ENCODE measurements around the gene GOLGA6L7. TPM values are rescaled to one million over a fixed set of nuclear protein-coding genes. Genes with fewer than 3 reads are reported as not detected.

GOLGA6L7 gene
- total RNA-seq, 2 experiments from 2014 or later, result not detected

DNA sequence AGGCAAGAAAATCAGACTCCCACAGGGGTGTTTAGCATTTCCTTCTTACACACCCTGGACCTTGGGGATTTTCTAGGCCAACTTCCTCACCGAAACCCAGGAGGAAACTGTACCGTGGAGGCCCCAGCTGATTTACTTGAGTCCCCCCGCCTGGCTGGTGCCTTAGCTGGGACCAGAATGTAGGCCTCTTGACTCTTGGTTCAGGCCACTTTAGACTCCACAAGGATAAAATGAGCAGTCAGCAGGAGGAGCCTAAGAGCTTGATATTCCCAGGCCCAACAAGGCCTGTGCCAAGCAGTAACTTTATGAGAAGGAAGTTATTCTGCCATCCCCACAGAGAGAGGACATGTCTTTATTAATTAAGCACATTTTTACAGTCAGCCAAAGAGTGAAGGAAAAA, 32.7 kb upstream of the GOLGA6L7 start:
- H3K4me1 ChIP-seq (ENCODE audit: insufficient read depth, low read length), result peaks cover 23% of the 10 kb centered on the region
- ChIA-PET CTCF (interaction anchor here (0.9 to 1.1 kb wide), 2 partner anchors 12 to 19 kb away, joined by 3 read pairs; no protein-coding TSS in a partner anchor), POLR2A (no interaction called here)
- TF ChIP-seq, protein P1, sequence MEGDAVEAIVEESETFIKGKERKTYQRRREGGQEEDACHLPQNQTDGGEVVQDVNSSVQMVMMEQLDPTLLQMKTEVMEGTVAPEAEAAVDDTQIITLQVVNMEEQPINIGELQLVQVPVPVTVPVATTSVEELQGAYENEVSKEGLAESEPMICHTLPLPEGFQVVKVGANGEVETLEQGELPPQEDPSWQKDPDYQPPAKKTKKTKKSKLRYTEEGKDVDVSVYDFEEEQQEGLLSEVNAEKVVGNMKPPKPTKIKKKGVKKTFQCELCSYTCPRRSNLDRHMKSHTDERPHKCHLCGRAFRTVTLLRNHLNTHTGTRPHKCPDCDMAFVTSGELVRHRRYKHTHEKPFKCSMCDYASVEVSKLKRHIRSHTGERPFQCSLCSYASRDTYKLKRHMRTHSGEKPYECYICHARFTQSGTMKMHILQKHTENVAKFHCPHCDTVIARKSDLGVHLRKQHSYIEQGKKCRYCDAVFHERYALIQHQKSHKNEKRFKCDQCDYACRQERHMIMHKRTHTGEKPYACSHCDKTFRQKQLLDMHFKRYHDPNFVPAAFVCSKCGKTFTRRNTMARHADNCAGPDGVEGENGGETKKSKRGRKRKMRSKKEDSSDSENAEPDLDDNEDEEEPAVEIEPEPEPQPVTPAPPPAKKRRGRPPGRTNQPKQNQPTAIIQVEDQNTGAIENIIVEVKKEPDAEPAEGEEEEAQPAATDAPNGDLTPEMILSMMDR (IDR thresholded peaks at IDR 0.05), result no peak
- Mint-ChIP-seq H3K27ac (no peak overlapping the region), H3K4me3 (no peak overlapping the region), H3K36me3 (ENCODE audit: low read depth) (no peaks in the 10 kb centered on the region), H3K9me3 (no peaks in the 10 kb centered on the region), H3K4me1 (ENCODE audit: low read depth) (peaks cover 7% of the 10 kb centered on the region), H3K27me3 (no peaks in the 10 kb centered on the region)
- no peak overlapping the region for H3K27ac ChIP-seq (ENCODE audit: low read depth in 1 of 2, low read length in 2 of 2)
- intact Hi-C loops (cut with DNase I, micrococcal nuclease), result no loop called here
- ATAC-seq (ENCODE audit: poor library complexity) (no peak), DNase-seq (no peak)
- no peak overlapping the region for H3K4me3 ChIP-seq (ENCODE audit: low read length)
- H3K27me3 ChIP-seq (ENCODE audit: control insufficient read depth in 1 of 2, insufficient read depth in 2 of 2, low read length in 2 of 2), result no peaks in the 10 kb centered on the region
- no peaks in the 10 kb centered on the region for H3K9me3 ChIP-seq (ENCODE audit: control insufficient read depth in 1 of 2, insufficient read depth in 1 of 2, low read length in 2 of 2)
- H3K36me3 ChIP-seq (ENCODE audit: insufficient read depth, low read length), result no peaks in the 10 kb centered on the region

DNA sequence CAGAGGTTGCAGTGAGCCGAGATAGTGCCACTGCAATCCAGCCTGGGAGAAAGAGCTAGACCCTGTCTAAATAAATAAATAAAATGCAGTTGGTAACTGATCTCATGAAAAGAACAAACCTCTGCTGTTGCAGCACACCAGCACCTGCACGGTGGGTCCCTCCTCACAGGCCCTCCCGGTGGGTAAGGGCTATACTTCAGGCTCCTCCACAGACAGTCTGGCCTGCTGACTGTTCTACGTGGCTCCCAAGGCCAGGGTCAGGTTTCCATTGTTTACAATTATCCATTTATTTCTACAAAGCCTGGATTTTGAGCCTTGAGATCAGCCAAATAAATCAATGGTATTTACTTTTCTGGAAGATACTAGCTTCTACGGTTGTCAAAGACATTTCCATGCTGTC, 32.2 kb upstream of the GOLGA6L7 start:
- H3K9me3 ChIP-seq (ENCODE audit: control insufficient read depth in 1 of 2, insufficient read depth in 1 of 2, low read length in 2 of 2), result no peaks in the 10 kb centered on the region
- CTCF ChIA-PET, result interaction anchor here (0.9 to 1.1 kb wide), 2 partner anchors 12 to 18 kb away, joined by 3 read pairs; no protein-coding TSS in a partner anchor
- no peaks in the 10 kb centered on the region for H3K27me3 ChIP-seq (ENCODE audit: control insufficient read depth in 1 of 2, insufficient read depth in 2 of 2, low read length in 2 of 2)
- ATAC-seq (ENCODE audit: poor library complexity) (no peak), DNase-seq (no peak)
- no peaks in the 10 kb centered on the region for H3K36me3 Mint-ChIP-seq (ENCODE audit: low read depth)
- H3K27ac Mint-ChIP-seq, result no peak overlapping the region
- no peak overlapping the region for H3K4me3 Mint-ChIP-seq
- H3K4me1 ChIP-seq (ENCODE audit: insufficient read depth, low read length), result peaks cover 28% of the 10 kb centered on the region
- H3K36me3 ChIP-seq (ENCODE audit: insufficient read depth, low read length), result no peaks in the 10 kb centered on the region
- POLR2A ChIA-PET, result no interaction called here
- intact Hi-C loops (cut with DNase I, micrococcal nuclease), result no loop called here
- H3K27ac ChIP-seq (ENCODE audit: low read depth in 1 of 2, low read length in 2 of 2), result no peak overlapping the region
- H3K27me3 Mint-ChIP-seq, result no peaks in the 10 kb centered on the region
- no peak overlapping the region for H3K4me3 ChIP-seq (ENCODE audit: low read length)
- TF ChIP-seq, protein P1 (IDR thresholded peaks at IDR 0.05), result no peak
- no peaks in the 10 kb centered on the region for H3K9me3 Mint-ChIP-seq
- peaks cover 12% of the 10 kb centered on the region for H3K4me1 Mint-ChIP-seq (ENCODE audit: low read depth)

DNA sequence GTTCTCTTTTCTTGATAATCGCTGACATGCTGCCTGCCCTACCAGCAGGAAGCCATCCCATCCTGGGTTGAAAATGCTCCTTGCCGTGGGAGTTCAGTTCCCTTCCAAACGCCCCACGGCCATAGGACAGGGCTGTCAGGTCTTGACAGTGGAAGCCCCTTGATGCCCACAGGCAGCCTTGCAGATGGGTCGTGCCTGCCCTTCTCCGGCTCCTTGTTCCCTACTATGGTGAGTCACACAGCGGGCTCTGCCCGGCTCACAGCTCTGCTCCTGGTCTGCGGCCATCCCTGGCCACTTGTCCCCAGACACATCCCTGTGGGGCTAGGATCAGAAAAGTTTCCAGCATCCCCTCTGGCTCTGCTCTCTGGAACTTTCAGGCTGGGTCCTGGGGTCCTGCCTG, 31.1 kb upstream of the GOLGA6L7 start:
- Mint-ChIP-seq H3K9me3 (no peaks in the 10 kb centered on the region), H3K4me1 (ENCODE audit: low read depth) (peaks cover 17% of the 10 kb centered on the region), H3K27ac (no peak overlapping the region), H3K27me3 (no peaks in the 10 kb centered on the region), H3K4me3 (no peak overlapping the region), H3K36me3 (ENCODE audit: low read depth) (no peaks in the 10 kb centered on the region)
- no peak for DNase-seq
- CTCF ChIA-PET, result no interaction called here
- H3K4me3 ChIP-seq (ENCODE audit: low read length), result no peak overlapping the region
- peaks cover 20% of the 10 kb centered on the region for H3K4me1 ChIP-seq (ENCODE audit: insufficient read depth, low read length)
- no peaks in the 10 kb centered on the region for H3K27me3 ChIP-seq (ENCODE audit: control insufficient read depth in 1 of 2, insufficient read depth in 2 of 2, low read length in 2 of 2)
- no peak overlapping the region for H3K27ac ChIP-seq (ENCODE audit: low read depth in 1 of 2, low read length in 2 of 2)
- no peak for ATAC-seq (ENCODE audit: poor library complexity)
- POLR2A ChIA-PET, result no interaction called here
- H3K36me3 ChIP-seq (ENCODE audit: insufficient read depth, low read length), result no peaks in the 10 kb centered on the region
- no peaks in the 10 kb centered on the region for H3K9me3 ChIP-seq (ENCODE audit: control insufficient read depth in 1 of 2, insufficient read depth in 1 of 2, low read length in 2 of 2)
- intact Hi-C loops (cut with DNase I, micrococcal nuclease), result no loop called here
- TF ChIP-seq, protein P1 (IDR thresholded peaks at IDR 0.05), result no peak

Measured in CD4-positive, alpha-beta T cell (primary cell).